Naive thymus-derived CD4-positive, alpha-beta T cell (primary cell): ENCODE measurements around the gene MRPL55. TPM values are rescaled to one million over a fixed set of nuclear protein-coding genes. Genes with fewer than 3 reads are reported as not detected.

Experiments used
- ATAC-seq: fragments of 150-1000 bp; cut with Tn5 transposase; 2 replicates; pipeline ENCODE4 v1.10.0; 2021; ENCODE audit warnings: mild to moderate bottlenecking, moderate library complexity
- CTCF ChIA-PET: fragments of 350-600 bp; sonication (Branson Sonifier 250); formaldehyde crosslinking; loops from one replicate; lab custom pipeline; 2021; ENCODE audit warnings: antibody characterized with exemption; lab: Charles Lee
- POLR2A ChIA-PET: fragments of 350-600 bp; sonication (Branson Sonifier 250); formaldehyde crosslinking; loops from one replicate; lab custom pipeline; 2021; ENCODE audit warnings: antibody characterized with exemption, inconsistent platforms; lab: Charles Lee
- DNase-seq, 9 donors: peaks; one replicate each; pipeline versions ENCODE4 v3.0.0 to v3.0.0-alpha.2; 2020 to 2022; ENCODE audit warnings: mixed read lengths in 1 of 9
- H3K27ac ChIP-seq: one replicate; pipeline ENCODE4 v1.7.0; 2013; ENCODE audit warnings: mild to moderate bottlenecking, low read depth, low read length, moderate library complexity
- H3K27me3 ChIP-seq, 2 donors: one replicate each; pipeline ENCODE4 v1.7.0; 2013; ENCODE audit warnings: low read length in 2 of 2, mild to moderate bottlenecking in 2 of 2, moderate library complexity in 2 of 2; ENCODE audit not compliant: control insufficient read depth in 2 of 2, insufficient read depth in 2 of 2
- H3K36me3 ChIP-seq, 3 experiments: 1 replicate in 2 of 3; 2 replicates in 1 of 3; pipeline ENCODE4 v1.7.0; 2013; ENCODE audit warnings: low read length in 3 of 3, mild to moderate bottlenecking in 3 of 3, moderate library complexity in 1 of 3; ENCODE audit not compliant: insufficient read depth in 3 of 3, control insufficient read depth in 2 of 3
- H3K4me1 ChIP-seq, 2 donors: one replicate each; pipeline ENCODE4 v1.7.0; 2013; ENCODE audit warnings: low read length in 2 of 2, mild to moderate bottlenecking in 2 of 2, moderate library complexity in 1 of 2; ENCODE audit not compliant: control insufficient read depth in 2 of 2, insufficient read depth in 2 of 2
- H3K4me3 ChIP-seq: 2 replicates; pipeline ENCODE4 v1.7.0; 2013; ENCODE audit warnings: mild to moderate bottlenecking, low read length
- H3K9me3 ChIP-seq, 3 experiments: 1 replicate in 2 of 3; 2 replicates in 1 of 3; pipeline ENCODE4 v1.7.0; 2013; ENCODE audit warnings: low read length in 3 of 3; ENCODE audit not compliant: control insufficient read depth in 2 of 3
- H3K27ac Mint-ChIP-seq, 9 donors: one replicate each; pipeline ENCODE4 v1.8.0; 2020 to 2022; ENCODE audit warnings: mixed read lengths in 9 of 9, mild to moderate bottlenecking in 8 of 9, moderate library complexity in 5 of 9, inconsistent platforms in 2 of 9
- H3K27me3 Mint-ChIP-seq, 5 donors: one replicate each; pipeline ENCODE4 v1.8.0; 2021 to 2022; ENCODE audit warnings: mixed read lengths in 5 of 5, mild to moderate bottlenecking in 1 of 5
- H3K36me3 Mint-ChIP-seq, 5 donors: one replicate each; pipeline ENCODE4 v1.8.0; 2020 to 2022; ENCODE audit warnings: mixed read lengths in 5 of 5, mild to moderate bottlenecking in 3 of 5, inconsistent platforms in 1 of 5
- H3K4me1 Mint-ChIP-seq, 7 donors: one replicate each; pipeline ENCODE4 v1.8.0; 2020 to 2022; ENCODE audit warnings: mixed read lengths in 7 of 7, mild to moderate bottlenecking in 3 of 7, inconsistent platforms in 1 of 7
- H3K4me3 Mint-ChIP-seq, 10 donors: one replicate each; pipeline ENCODE4 v1.8.0; 2020 to 2022; ENCODE audit warnings: mild to moderate bottlenecking in 10 of 10, mixed read lengths in 10 of 10, moderate library complexity in 6 of 10, inconsistent platforms in 2 of 10
- H3K9me3 Mint-ChIP-seq, 11 donors: one replicate each; pipeline ENCODE4 v1.8.0; 2020 to 2022; ENCODE audit warnings: mixed read lengths in 11 of 11, mild to moderate bottlenecking in 4 of 11, inconsistent platforms in 1 of 11, moderate library complexity in 1 of 11
- intact Hi-C, 2 donors: fragments of 100-400 bp; cut with micrococcal nuclease; formaldehyde crosslinking; loops; one replicate each; pipeline ENCODE4 v1.15.1; 2023
- polyA plus RNA-seq, 2 donors: library from polyadenylated mRNA; unstranded; fragments of 300-500 nt; fragmentation: Illumina TruSeq; gene quantifications; one replicate each; pipeline ENCODE4 v1.2.3, GENCODE V29; 2021
- total RNA-seq, 6 experiments: library from RNA in 5 of 6; stranded (reverse) in 5 of 6; gene quantifications; 1 replicate in 5 of 6; 2 replicates in 1 of 6; pipeline ENCODE4 v1.2.3 and lab custom pipeline; 2021 to 2026

MRPL55 gene
- total and polyA plus RNA-seq, 7 experiments from 2014 or later: 34.3 to 149 (median 68.5) TPM

- Mint-ChIP-seq H3K36me3 (peaks cover 0 to 4% (median 0%) of the 10 kb centered on the region in 5 donors), H3K27me3 (no peaks in the 10 kb centered on the region), H3K4me3 (no peak overlapping the region), H3K4me1 (peaks cover 8 to 18% (median 13%) of the 10 kb centered on the region in 7 donors), H3K9me3 (peaks cover 0 to 1% (median 0%) of the 10 kb centered on the region in 11 donors), H3K27ac (no peak overlapping the region)
- DNase-seq (peak in 1 of 9 donors; percentile 7), ATAC-seq (no peak)
- ChIA-PET CTCF (no interaction called here), POLR2A (interaction anchor here (1.8 to 2.2 kb wide), 2 partner anchors 8 to 15 kb away, joined by 5 to 9 read pairs; partner anchors contain the start of gene GUK1)
- H3K4me3 ChIP-seq: no peak overlapping the region
- H3K4me1 ChIP-seq: peaks cover 9 to 18% of the 10 kb centered on the region in 2 donors
- no peaks in the 10 kb centered on the region for H3K9me3 ChIP-seq
- intact Hi-C loops: loop anchor here in 1 of 2 donors (10.0 kb wide), 1 partner anchor 1196 kb away; the partner anchor contains the start of gene CCSAP
- peaks cover 0 to 54% (median 8%) of the 10 kb centered on the region in 3 experiments for H3K36me3 ChIP-seq
- no peak overlapping the region for H3K27ac ChIP-seq
- H3K27me3 ChIP-seq: no peaks in the 10 kb centered on the region
Observed at GRCh38 chr1:228148196-228148861, 39.2 kb upstream of the MRPL55 start.

GRCh38 chr1:228147768-228148167, 38.7 kb upstream of the MRPL55 start:
- no peak overlapping the region for H3K4me3 Mint-ChIP-seq
- Histone ChIP-seq H3K4me3 (no peak overlapping the region), H3K9me3 (no peaks in the 10 kb centered on the region), H3K4me1 (peaks cover 15 to 23% of the 10 kb centered on the region in 2 donors), H3K27ac (no peak overlapping the region), H3K36me3 (peaks cover 0 to 54% (median 8%) of the 10 kb centered on the region in 3 experiments), H3K27me3 (no peaks in the 10 kb centered on the region)
- ATAC-seq (no peak), DNase-seq (no peak)
- no peaks in the 10 kb centered on the region for H3K27me3 Mint-ChIP-seq
- peaks cover 0 to 4% (median 0%) of the 10 kb centered on the region in 5 donors for H3K36me3 Mint-ChIP-seq
- H3K4me1 Mint-ChIP-seq: peaks cover 13 to 23% (median 18%) of the 10 kb centered on the region in 7 donors
- H3K27ac Mint-ChIP-seq: peak overlapping the region in 1 of 9 donors; percentile 65
- ChIA-PET POLR2A (interaction anchor here (2.2 kb wide), 1 partner anchor 16 kb away, joined by 9 read pairs; no protein-coding TSS in a partner anchor), CTCF (no interaction called here)
- intact Hi-C loops: loop anchor here in 1 of 2 donors (10.0 kb wide), 1 partner anchor 1197 kb away; the partner anchor contains the start of gene CCSAP
- peaks cover 0 to 1% (median 0%) of the 10 kb centered on the region in 11 donors for H3K9me3 Mint-ChIP-seq

- Mint-ChIP-seq H3K4me3 (no peak overlapping the region), H3K27ac (no peak overlapping the region), H3K27me3 (no peaks in the 10 kb centered on the region), H3K9me3 (no peaks in the 10 kb centered on the region), H3K36me3 (peaks cover 0 to 4% (median 0%) of the 10 kb centered on the region in 5 donors), H3K4me1 (peaks cover 16 to 26% (median 22%) of the 10 kb centered on the region in 7 donors)
- ChIA-PET CTCF (no interaction called here), POLR2A (no interaction called here)
- Histone ChIP-seq H3K9me3 (no peaks in the 10 kb centered on the region), H3K27me3 (no peaks in the 10 kb centered on the region), H3K36me3 (peaks cover 0 to 54% (median 8%) of the 10 kb centered on the region in 3 experiments), H3K4me3 (no peak overlapping the region), H3K27ac (no peak overlapping the region), H3K4me1 (peaks cover 20 to 29% of the 10 kb centered on the region in 2 donors)
- no peak for DNase-seq
- no peak for ATAC-seq
- intact Hi-C loops: loop anchor here in 1 of 2 donors (10.0 kb wide), 1 partner anchor 1198 kb away; the partner anchor contains the start of gene CCSAP
Observed at GRCh38 chr1:228147151-228147693, 38.1 kb upstream of the MRPL55 start.

GRCh38 chr1:228146417-228147150, 37.5 kb upstream of the MRPL55 start:
- no peak overlapping the region for H3K4me3 Mint-ChIP-seq
- Histone ChIP-seq H3K27ac (no peak overlapping the region), H3K36me3 (peaks cover 0 to 58% (median 8%) of the 10 kb centered on the region in 3 experiments), H3K27me3 (no peaks in the 10 kb centered on the region), H3K9me3 (no peaks in the 10 kb centered on the region), H3K4me3 (no peak overlapping the region), H3K4me1 (peaks cover 27 to 35% of the 10 kb centered on the region in 2 donors)
- CTCF ChIA-PET: no interaction called here
- no peak overlapping the region for H3K27ac Mint-ChIP-seq
- no peak for DNase-seq
- intact Hi-C loops: loop anchor here in 1 of 2 donors (10.0 kb wide), 1 partner anchor 1198 kb away; the partner anchor contains the start of gene CCSAP
- ATAC-seq: no peak
- H3K27me3 Mint-ChIP-seq: no peaks in the 10 kb centered on the region
- peaks cover 0 to 4% (median 0%) of the 10 kb centered on the region in 5 donors for H3K36me3 Mint-ChIP-seq
- H3K9me3 Mint-ChIP-seq: no peaks in the 10 kb centered on the region
- POLR2A ChIA-PET: no interaction called here
- peaks cover 20 to 32% (median 25%) of the 10 kb centered on the region in 7 donors for H3K4me1 Mint-ChIP-seq

- Histone ChIP-seq H3K9me3 (no peaks in the 10 kb centered on the region), H3K27me3 (no peaks in the 10 kb centered on the region), H3K27ac (peak overlapping the region; percentile 8), H3K4me1 (peaks cover 30 to 43% of the 10 kb centered on the region in 2 donors), H3K36me3 (peaks cover 0 to 60% (median 8%) of the 10 kb centered on the region in 3 experiments), H3K4me3 (no peak overlapping the region)
- Mint-ChIP-seq H3K27me3 (no peaks in the 10 kb centered on the region), H3K4me1 (peaks cover 23 to 41% (median 28%) of the 10 kb centered on the region in 7 donors), H3K27ac (no peak overlapping the region), H3K36me3 (peaks cover 0 to 8% (median 0%) of the 10 kb centered on the region in 5 donors), H3K9me3 (no peaks in the 10 kb centered on the region), H3K4me3 (no peak overlapping the region)
- intact Hi-C loops: loop anchor here in 1 of 2 donors (10.0 kb wide), 1 partner anchor 1199 kb away; the partner anchor contains the start of gene CCSAP
- ATAC-seq: no peak
- ChIA-PET POLR2A (interaction anchor here (1.4 kb wide), 1 partner anchor 20 kb away, joined by 5 read pairs; the partner anchor contains the start of gene IBA57), CTCF (interaction anchor here (0.5 to 2.6 kb wide), 3 partner anchors 21 to 649 kb away, joined by 3 to 8 read pairs (median 4); no protein-coding TSS in a partner anchor)
- DNase-seq: peak in 1 of 9 donors; percentile 8
Observed at GRCh38 chr1:228145463-228146416, 36.6 kb upstream of the MRPL55 start.
